HG03469 (cell line): ENCODE data around the gene ITSN2.

Source experiments
- ATAC-seq: cut with Tn5 transposase; IDR thresholded peaks from one replicate; pipeline ENCODE4 v1.9.1; 2021; ENCODE audit warnings: mild to moderate bottlenecking, moderate library complexity, moderate number of reproducible peaks; ENCODE audit not compliant: unreplicated experiment

ITSN2 gene

DNA sequence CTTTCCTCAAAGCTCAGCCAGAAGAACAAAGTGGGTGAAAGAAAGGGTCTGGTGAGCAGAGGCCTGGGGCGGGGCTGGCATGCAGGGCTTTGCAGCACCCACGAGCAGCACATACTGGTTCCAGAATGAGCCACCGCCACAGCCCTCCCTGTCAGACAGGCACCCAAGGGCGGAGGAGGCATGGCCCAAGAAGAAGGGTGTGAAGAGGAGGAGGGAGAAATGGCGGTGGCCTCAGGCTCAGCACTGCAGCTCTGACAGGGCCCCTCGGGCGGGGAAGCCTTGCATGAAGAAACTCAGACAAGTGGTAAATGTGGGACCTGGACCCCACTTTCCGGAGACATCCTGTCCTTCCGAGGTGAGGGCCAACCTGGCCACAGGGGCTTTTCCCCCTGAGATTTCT lies 169.8 kb downstream of the ITSN2 start:
- no peak for ATAC-seq

DNA sequence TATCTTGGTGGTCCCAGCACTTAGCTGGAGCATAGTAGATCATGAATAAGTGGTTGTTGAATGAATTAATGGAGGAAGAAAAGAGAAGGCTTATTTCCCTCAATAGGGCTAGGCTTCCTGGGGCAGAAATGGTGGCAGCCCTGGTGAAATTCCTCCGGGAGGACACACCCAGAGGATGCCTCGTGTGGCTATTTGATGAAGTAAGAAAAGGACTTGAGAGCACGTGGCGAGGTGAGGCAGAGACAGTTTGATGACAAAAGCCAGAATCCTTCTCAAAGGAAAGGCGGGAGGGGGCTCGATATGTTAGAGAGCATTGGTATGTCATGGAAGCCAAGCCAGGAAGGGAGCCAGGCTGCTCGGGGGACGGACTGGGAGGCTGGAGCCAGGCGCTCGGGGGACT lies 170.8 kb downstream of the ITSN2 start:
- ATAC-seq, result no peak

DNA sequence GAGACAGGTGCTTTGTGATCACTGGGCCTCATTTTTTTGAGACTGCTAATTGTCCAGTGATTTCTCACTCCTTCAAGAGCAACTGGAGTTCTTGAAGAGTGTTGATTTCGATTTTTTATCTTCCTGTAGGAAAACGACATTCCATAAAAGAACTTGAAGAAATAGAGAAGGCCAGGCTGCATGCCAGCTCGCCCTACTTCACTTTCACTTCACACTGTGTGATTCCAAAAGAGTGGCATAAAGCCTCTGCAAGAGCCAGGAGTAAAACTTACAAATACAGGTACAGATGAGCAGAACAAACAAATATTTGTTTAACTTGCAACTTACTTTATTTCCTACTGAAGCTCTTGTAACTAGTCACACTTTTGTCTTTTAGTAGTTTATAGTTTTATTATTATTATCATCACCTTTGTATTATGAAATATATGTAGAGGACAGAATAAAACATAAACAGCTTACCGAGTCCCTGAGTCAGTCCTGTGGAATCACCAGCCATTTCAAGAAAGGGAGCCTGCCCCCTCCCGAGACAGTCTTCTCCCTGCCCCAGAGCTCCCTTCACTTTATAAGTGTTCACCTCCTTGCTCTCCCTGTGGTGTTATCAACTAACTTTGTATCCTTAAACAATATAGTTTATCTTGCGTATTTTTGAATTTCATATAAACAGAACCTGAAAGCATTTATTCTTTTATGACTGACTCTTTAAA lies 176.8 kb downstream of the ITSN2 start:
- no peak for ATAC-seq

DNA sequence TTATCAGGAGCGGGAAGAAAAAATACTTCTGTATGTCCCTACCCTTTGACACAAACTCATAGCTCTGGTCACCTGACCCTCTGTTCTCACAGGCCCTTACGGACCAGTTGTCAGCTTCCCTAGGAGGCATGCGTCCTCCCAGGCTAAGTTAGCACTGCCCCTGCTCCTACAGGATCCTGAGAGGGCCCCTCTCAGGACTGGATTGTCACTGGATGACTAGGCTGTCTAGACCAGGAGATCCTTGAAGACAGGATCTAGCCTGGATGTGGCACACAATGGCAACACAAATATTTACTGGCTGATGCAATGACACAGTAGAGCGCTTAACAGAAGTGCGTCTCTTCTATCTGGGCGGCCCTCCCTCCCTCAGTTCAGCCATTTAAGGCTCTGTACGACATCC lies 177.8 kb downstream of the ITSN2 start:
- no peak for ATAC-seq

DNA sequence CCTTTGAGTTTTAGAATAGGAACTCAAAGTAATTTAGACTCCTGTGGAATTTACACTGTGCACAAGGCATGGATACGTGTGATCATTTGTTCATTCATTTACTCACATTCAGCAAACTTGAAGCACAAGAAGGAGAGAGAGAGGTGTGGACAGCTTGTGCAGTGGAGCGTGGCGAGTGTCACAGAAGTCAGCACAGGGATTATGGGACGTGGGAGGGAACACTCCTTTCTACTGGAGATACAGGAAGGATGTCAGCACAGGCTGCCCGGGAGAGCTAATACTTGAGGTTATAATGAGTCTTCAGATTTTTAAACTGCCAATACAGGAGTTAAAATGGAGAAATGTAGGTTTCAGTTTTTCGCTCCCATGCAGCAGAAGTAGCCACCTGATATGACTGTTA lies 178.5 kb downstream of the ITSN2 start:
- no peak for ATAC-seq

DNA sequence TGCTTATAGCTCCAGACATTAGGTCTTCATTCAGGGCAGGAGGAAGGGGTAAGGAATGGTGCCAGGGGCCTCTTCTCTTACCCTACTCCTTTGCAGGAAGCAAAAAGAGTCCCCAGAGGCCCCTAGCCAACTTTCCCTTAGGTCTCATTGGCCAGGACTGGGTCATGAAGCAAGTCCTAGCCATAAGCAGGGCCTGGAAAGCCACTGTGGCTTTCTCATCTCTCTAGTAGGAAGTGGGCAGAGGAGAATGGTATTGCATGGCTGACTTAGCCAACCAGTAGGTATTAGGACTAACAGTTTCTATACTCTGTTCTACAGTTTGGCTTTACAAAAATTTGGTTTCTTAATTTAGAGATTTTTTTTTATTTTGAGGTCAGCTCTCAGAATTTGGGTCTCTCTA lies 180.7 kb downstream of the ITSN2 start:
- no peak for ATAC-seq

DNA sequence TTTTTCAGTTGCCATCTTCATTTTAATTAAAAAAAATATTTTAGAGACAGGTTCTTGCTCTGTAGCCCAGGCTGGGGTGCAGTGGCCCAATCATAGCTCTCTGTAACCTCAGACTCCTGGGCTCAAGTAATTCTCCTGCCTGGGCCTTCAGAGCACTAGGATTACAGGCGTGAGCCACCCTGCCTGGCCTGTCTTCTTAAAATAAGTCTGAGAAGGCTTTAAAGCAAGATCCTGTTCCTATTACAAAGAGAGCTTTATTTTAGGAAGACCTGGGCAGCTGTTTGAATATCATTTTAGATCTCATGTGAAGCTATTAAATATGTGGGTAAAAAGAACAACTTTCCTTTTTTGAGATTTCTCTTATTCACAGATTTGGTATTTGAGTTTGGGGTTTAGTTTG lies 184.0 kb downstream of the ITSN2 start:
- ATAC-seq, result no peak

DNA sequence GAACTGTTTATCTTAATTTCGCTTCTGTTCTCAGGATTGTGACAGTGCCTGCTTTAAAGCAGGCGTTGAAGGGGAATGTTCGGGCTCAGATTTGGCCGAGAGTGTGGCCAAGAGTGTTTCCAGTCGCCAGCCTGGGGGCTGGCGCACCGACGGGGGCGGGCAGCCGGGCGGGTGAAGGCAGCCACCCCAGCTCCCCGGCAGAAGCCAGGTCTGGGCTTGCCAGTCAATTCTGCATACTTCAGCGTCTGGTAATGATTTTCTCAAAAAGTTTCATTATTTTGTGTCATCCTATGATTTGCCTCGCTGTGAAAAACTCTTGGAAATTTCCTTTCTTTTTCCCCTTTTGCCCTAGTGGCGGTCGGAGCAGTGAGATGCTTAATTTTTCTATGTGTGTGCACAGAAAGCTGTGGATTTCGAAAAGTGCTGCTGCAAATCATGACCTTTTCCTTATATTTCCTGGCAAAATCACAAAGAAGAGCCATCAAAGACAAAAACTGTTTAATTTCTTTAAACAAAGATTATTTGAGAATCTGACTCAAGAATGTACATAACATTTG lies 184.6 kb downstream of the ITSN2 start:
- ATAC-seq, result no peak

DNA sequence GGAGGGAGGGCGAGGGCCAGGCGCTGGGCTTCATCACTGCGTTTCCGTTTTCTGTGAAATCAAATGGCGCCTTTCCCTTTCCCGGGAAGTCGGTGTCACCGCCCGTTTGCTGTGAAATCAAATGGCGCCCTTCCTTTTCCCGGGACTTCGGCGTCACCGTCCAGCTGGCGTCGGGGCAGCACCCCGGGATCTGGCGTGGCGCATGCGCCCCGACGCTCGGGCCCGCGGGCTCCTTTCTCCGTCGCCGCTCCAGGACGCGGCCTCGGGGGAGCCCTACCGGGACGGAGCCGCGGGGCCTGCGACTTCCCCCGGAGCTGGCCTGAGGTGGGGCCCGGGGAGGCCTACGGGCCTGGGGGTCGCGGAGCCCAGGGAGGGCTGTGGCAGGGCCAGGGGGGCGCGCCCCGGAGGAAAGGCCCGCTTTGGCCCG lies 185.5 kb downstream of the ITSN2 start, which contains the start of gene FAM228A:
FAM228A (plus strand) TSS at position 203 of the 427 bp plus-strand sequence. CDS start 428 bp downstream, outside the sequence.
- ATAC-seq, result no peak

DNA sequence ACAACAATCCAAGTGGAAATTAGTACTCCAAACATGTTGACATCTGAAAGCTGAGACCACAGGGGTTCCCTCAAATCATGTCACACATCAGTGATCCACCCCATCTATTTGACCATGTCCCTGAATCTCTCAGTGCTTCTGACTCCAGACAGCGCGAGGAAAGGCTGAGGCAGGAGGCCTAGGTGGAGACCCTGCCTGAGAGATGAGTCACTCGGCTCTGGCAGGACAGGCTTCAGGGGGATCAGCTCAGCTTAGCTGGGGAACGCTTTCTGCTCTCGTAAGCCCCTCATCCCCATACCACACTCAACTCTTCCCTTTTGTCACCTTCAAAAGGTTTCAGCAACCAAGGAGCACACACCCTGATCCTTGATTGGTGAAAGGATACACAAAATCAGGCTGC lies 191.3 kb downstream of the ITSN2 start:
- ATAC-seq, result no peak

DNA sequence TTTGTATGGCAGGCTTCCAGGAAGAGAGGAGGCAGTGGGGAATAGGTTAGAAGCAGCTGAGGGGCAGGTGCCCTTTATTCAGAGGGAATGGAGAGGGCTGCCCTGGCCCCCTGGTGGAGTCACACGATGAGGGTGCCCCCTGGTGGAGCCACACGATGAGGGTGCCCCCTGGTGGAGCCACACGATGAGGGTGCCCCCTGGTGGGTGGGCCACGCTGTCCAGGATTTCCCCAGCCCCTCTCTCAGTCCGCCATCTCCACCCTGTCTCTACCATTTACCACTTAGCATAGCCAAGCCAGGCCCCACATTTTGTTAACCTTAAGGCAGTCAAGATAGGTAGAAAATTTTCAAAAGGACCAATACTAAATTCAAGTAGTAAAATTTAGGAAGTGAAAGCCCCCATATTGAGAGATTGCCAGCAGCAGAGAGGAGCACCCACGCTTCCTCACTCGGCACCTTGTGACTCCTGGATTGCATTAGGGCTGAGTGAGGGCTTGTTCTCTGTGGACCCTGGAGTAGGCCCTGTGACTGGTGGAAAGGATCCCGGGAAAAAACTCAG lies 195.8 kb downstream of the ITSN2 start:
- ATAC-seq, result peak; percentile 38

DNA sequence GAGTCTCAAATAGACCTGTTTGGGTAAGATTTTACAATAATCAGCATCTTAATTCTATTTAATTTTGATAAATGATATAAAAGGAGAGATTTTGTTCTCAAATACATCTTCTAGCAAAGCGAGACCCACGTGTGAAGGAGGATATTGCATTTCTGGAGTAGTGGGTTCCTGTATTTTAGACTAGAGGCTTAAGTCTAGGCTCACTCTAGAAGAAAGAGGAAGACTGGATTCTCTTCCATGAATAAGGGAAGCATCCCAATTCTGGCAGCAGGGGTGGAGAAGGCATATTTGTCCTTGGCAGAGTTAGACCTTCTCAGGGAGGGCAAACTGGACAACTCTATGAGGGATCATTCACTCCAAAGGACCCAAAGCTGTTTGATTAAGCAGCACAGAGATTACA lies 196.7 kb downstream of the ITSN2 start:
- ATAC-seq, result no peak

DNA sequence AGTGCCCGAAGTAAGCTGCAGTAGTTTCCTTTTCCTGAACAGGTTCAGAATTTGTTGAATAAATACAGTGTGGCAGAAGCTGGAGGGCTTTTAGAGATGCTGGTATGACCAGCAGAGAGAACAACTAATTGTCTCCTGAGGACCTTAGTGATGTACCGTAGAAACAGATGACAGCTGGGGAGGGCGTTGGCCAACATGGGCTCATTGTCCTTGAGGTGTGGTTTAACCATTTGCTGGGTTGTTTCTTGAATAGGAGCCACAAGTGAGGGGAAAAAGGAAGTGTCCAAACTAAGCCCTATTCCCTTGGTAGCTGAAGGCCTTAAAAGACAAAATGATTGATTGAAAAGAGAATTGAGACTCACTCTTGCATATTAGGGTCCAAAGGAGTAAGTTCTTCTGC lies 197.2 kb downstream of the ITSN2 start:
- no peak for ATAC-seq

DNA sequence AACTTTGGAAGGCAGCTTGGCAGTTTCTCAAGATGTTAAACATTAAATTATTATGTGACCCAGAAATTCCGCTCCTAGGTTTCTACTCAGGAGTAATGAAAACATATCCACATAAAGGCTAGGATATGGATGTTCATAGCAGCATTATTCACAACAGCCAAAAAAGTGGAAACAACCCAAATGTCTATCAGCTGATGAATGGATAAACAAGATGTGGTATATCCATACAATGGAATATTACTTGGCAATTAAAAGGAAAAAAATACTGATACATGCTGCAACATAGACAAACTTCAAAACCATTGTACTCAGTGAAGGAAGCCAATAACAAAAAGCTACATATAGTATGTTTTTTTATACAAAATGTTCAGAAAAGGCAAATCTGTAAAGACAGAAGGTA lies 197.8 kb downstream of the ITSN2 start:
- ATAC-seq, result no peak

DNA sequence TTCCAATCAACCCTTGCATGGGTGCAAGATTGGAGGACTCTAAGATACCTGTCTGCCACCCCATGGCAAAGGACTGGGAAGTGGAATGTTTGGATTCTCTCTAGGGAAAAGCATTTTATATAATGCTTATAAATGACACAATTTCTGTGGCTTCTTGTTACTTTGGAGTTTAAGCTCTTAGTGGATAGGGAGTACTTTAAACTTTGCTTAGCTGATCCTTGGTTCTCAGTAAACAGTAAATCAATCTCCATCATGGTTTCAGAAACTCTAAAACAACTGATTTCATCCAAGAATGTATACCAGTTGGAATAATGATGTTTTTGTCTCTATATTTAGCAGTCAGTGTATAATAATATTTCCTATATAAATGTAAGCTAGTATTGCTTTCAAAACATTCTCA lies 199.6 kb downstream of the ITSN2 start:
- no peak for ATAC-seq

DNA sequence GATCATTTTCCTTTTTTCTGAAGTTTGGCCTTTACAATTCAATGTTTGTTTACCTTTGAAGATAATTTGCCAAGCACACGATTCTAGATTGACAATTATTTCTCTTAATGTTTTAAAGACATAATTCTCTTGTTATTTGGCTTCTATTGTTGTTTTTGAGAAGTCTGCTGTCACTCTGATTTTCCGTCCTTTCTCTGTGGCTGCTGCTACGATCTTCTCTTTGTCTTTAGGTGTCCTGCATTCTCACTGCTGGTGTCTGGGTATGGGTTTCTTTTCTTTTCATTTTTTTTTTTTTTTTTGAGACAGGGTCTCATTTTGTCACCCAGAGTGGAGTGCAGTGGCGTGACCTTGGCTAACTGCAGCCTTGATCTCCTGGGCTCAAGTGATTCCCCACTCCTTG lies 200.6 kb downstream of the ITSN2 start:
- ATAC-seq, result no peak

DNA sequence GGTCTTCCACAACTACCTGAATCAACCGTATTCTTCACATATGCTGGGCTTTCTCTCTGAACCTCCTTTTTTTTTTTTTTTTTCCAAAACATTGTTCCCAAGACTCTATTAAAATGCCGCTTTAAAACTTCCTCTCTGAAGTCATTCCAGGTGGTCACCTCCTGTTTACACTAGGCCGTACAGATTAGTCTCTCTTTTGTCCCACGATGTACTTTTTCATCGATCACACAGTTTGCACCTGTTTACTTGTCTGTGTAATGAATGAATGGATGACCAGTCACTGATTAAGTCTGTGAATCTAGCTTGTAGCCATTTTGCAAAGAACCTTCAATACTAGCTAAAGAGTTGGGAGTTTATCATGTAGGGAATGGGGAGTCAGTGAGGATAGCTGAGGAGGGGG lies 202.2 kb downstream of the ITSN2 start:
- no peak for ATAC-seq

DNA sequence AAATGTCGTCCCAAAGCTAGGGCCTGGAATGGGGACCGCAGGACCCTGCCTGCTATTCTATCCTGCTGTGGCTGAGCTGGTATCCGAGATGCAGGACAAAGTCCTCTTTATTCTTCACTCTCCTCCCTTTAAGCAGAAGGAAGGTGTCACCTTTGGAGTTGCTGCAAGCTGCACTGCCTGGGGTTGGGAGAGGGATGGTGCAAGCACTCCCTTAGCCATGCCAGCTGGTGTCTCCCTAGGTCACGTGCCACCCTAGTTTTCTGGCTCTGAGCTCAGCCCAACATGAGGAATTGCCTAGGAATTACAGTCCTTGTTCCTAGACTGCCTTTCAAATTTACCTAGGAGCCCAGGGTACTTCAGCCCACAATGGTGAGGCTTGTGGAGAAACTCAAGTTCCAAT lies 206.9 kb downstream of the ITSN2 start:
- ATAC-seq, result no peak
